ENCODE measurements around the gene ZNF423.

The ZNF423 gene

DNA sequence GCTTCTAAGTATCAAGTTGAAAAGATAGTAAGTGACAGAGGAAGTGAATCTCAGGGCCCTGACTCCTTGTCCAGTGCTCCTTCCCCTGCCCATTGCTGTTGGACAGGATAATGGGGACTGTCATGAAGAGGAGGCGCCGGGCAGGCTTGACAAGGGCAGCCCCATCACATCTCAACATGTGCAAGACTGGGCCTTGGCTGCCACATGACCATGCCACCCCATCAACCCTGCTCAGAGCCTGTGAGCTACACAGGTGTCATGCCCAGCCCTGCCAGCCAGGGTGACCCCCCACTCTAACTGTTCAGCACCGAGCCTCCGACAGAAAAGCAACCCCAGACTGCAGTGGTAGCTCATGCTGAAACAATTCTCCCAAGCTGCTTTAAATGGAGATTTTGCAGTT lies 310.7 kb downstream of the ZNF423 start:
- DNase-seq, result no peak

DNA sequence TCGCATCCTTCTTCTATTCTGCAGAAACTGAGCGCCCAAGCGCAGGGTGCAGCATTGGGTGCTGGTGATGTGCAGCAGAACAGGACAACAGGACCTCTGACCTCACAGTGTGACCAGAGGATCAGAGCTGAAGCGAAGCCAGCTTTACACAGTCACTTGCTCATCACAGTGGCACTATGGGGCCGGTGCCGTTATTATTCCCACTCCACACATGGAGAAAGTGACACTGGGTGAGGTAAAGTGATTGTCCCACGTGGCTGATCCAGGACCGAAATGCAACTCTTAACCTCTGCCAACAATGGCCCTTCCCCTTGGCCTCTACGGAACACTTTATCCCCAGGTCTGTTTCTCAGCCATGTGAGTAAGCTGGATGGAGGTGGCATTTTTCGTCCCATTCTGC lies 311.1 kb downstream of the ZNF423 start:
- DNase-seq, result no peak

GRCh38 chr16:49543631-49543946 lies 312.3 kb downstream of the ZNF423 start:
- no peak for DNase-seq

GRCh38 chr16:49542946-49543630 lies 312.8 kb downstream of the ZNF423 start:
- no peak for DNase-seq

DNA sequence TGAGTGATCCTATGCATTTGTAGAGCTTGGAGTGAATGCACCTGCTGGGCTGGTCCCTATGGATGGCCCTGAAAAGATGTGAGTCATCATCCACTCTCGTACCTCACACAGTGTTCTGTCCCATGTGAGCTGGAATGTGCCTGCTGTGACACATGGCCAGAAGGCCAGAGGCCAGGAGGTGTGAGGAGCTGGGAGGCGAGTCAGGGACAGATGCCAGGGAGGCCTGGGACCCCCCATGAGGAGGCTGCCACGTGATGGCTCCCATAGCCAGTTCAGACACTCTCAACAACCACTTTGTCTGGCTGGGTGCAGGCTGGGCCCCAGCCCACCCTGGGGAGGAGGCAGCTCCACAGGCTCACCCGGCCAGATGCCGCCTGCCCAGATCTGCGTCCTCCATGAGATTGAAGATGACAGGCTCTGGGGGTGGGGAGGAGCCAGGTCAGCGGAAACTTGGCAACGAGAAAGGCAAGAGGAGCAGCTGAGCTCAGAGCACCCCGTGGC lies 313.5 kb downstream of the ZNF423 start:
- no peak for DNase-seq

- no peak for DNase-seq
Observed at GRCh38 chr16:49540836-49541235, 315.1 kb downstream of the ZNF423 start.

GRCh38 chr16:49539758-49540157 lies 316.2 kb downstream of the ZNF423 start:
- no peak for DNase-seq

DNA sequence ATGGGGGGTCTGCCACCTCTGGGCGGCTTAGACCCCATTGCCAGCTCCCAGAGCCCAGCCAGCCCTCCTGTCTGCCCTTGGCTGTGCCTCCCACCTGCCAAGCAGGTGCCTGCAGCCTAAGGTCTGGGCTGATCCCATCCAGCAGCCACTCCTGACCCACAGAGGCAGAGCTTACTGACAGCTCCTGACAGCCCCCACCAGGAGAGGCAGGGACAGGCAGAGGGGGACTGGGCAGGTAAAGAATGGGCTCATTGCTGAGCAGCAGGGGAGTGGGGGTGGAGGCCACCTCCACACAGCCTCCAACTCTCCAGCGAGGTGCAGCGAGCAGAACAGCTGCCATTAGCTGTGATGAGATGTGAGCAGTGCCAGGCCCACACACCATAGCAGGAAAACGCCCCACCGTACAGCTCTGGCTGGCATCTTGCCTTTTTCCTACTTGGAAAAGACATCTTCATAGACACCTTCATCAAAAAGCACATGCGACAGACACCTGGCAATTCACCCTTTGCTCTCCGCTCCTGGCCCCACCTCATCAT lies 317.9 kb downstream of the ZNF423 start:
- DNase-seq, result no peak

DNA sequence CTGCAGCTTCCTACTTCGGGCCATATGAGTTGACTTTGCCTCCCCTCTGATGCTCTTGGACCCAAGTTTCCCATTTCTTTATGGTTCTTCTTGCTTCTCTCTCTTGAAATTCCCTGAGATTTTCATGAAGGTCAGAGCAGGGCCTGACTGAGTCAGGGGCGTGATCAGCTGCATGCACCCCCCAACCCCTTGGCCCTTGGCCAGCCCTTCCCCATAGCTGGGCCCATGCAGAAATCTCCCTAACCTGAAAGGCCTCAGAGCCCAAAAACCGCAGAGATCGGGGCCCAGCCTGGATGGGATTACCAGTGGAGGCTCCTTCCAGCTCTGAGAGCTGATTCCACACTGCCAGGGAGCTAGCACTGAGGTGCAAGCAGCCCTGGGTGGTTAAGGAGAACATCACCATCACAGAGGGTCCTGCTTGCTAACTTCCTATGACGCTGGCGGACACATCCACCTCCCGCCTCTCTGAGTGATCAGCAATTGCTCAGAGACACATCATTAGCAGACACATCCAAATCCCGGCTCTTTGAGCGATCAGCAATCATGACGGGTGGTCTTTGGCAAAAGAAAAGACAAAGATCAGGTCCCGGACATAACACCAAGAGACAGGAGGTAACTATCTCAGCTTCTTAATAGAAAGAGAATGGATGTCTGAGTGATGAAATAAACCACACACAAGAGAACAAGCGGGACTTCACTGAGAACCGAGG lies 320.9 kb downstream of the ZNF423 start:
- DNase-seq, result no peak

DNA sequence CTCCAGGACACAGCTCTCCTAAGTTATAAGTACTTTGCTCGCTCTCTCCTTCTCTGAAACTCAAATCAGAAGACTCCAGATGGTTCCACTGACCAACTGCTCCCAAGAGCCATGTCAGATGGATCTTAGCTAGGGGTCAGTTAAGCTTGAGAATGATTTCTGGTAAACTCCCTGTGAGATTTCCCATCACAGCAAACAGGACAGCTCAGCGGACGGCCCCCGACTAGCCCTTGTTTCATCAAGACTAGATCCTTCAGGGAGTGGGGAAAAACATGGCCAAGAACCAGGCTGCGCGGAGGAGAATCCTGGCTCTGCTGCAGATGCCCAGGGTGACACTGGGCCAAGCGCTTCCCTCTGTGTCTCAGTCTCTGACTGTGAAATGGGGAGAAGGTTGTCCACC lies 322.5 kb downstream of the ZNF423 start:
- DNase-seq, result no peak

GRCh38 chr16:49532873-49533272 lies 323.0 kb downstream of the ZNF423 start:
- no peak for DNase-seq

DNA sequence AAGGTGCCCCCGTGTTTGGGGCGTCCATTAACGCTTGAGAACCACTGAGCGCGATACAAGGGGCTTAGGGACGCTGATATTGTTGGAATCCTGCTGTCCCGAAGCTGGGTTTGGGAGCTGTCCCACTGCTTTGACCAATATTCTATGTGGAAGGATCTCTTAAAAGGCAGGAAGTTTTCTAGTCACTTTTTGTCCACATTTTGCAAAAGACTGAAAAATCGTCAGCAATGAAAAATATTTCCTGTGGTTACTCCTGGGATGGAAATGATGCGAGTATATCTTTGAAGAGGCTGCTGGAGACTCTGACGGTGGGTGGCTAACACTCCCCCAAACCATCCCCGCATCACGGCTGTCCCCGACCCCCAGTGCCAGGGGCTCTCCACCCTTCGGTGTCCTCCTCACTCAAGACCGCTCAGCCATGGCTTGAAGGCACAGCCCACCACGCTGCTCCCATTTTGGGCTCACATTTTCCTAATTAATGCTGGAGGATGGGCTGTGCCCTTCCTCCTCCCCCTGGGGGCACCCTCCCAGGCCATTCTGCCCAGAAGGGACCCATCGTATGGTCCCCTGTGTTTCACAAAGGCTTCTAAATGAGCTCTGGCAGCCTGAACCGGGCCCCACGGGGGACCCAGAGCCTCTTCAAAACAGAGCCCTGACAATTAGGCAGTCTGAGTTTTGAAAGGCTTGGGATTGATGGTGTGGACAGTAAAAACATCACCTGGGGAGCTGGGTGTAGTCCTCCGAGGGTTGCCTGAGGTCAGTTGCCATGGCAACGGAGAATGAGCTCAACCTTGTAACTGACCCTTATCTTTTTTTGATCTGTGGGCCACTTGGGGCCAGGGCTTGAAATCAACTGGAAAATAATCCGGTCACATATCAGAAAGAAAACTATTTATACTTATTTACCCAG lies 323.7 kb downstream of the ZNF423 start:
- no peak for DNase-seq

DNA sequence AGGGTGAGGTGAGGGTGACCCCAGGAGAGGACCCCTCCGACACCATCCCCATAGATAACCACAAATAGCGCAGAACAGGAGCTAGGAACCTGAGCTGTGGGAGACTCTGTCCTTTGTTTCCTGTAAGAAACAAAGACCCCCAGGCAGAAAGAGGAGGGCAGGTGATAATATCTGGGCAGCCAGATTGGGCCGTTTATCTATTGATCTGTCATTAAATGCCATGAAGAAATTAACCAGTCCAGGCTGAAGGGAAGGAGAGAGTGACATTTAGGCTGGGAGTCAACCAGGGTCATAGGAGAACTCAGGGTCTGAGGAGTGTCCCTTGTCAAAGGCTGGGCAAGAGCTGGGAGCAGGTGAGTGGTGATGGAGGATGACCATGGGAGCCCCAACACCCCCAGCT lies 324.5 kb downstream of the ZNF423 start:
- no peak for DNase-seq

GRCh38 chr16:49530427-49530970 lies 325.4 kb downstream of the ZNF423 start:
- DNase-seq, result peak; percentile 15

- no peak for DNase-seq
Observed at GRCh38 chr16:49529411-49530045, 326.4 kb downstream of the ZNF423 start.

DNA sequence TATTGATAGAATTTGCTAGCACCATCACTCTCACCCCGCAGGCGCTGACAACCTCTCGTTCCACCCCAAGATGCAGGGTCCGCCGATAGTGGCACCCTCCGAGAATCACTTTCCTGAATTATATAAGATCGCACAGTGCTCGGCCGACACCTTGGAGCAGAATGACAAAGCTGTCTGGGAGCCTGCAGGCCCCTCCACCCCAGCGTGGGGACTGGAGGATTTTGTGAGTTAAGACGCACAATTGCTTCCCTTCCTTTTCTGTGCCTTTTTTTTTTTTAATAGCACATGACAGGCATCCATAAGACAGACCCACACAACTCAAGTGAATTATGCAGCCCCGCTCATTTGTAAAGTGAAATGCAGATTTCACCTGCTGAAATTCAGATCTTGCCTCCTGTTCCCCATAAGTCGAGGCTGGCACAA lies 327.0 kb downstream of the ZNF423 start:
- DNase-seq, result no peak

- peak; percentile 42 for DNase-seq
Observed at GRCh38 chr16:49528060-49528865, 327.6 kb downstream of the ZNF423 start.

GRCh38 chr16:49527611-49528010 lies 328.3 kb downstream of the ZNF423 start:
- peak; percentile 9 for DNase-seq

DNA sequence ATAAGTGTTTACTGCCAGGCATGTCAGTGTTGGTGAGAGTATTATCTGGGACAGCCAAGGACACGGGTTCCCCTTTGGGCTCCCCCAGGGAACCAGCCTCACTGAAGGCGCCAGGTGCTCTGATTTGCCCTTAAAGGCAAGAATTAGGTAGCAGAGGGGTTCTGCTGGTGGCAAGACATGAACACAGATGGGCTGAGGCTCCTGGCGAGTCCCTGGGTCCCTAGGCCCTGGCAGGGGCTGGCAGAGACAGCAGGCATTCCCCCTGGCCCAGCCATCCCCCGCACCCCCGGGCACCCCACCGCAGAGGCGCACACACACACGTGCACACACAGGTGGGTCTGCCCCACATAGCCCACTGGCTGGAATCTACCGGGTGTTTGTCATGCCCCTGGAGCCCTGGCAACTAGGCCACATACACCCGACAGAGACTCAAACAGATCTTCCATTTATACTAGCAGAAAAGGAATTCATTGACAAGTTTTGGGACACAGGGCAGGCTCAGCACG lies 329.0 kb downstream of the ZNF423 start:
- DNase-seq, result no peak

DNA sequence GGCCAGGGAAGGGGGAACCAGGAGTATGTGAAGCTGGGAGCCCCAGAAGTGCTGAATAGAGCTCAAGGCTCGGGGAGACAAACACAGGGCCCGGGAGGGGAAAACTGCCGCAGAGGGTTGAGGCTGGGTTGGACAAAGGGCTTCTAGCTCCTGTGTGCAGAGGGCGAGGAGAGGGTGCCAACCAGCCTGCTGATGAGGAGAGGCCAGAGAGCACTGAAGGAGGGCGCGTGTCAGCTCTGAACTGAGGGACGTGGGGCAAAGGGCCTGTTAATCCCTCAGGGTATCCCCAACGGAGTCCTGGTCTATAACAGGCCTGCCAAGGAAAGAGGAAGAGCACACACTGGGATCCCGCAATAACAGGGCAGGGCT lies 331.0 kb downstream of the ZNF423 start:
- no peak for DNase-seq

DNA sequence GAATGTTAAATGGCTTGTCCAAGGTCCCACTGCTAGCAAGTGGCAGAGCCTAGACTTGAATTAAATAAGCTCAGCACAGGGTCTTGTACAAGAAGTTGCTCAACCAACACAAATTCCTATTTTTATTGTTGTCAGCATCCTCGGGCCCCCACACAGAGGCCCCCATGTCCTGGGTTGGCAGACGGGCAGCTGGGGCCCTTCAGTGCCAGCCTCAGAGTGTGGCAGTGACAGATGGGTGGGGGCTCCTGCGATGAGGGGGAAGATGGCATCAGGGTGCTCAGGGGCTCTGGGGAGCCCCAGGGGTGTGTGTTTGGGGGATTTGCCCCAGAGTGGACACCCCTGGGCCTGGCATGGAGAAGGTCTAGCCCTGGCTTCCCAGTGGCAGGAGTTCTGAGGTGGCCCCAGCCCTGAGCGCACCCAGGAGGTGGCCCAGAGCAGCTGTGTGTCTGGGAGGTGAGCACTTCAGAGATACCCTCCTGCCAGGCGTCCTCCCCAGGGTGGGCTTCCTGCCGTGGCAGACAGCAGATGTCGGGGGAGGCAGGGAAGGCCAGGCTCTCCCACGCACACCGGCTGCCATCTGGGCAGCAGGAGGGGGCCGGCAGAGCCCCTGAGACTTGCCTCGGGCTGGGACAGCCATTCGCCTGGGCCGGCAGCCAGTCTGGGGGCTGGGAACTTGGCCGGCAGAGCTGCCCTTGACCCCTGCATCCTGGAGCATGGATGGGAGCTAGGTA lies 331.5 kb downstream of the ZNF423 start:
- DNase-seq, result no peak
